GM12872 (cell line): ENCODE results near the gene PPP6C.

Experiments used
- CTCF ChIP-seq: IDR thresholded peaks from 3 replicates; pipeline ENCODE4 v1.5.1; 2011; ENCODE audit warnings: low read depth, mild to moderate bottlenecking, low read length, moderate library complexity; ENCODE audit not compliant: insufficient read depth

PPP6C gene

GRCh38 chr9:125099816-125100215 lies 89.8 kb downstream of the PPP6C start:
- TF ChIP-seq CTCF: no peak
